ENCODE measurements around the gene MBD5.

DNA sequence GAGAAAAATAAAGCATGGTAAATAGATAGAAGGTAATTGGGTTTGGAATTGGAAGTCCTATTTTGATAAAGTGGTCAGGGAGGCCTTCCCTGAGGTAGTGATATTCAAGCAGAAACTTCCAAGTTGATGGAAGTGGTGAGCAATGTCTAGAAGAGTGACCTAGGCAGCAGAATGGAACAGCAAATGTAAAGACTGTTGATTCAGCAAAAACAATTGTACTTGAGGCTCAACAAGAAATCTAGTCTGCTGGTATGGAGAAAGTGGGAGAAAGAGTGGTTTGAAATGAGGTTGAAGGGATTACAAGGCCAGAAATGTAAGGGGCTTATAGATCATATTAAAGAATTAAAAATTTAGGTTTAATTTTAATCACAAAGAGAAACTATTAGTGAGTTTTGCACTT lies 181.3 kb downstream of the MBD5 start:
- TF ChIP-seq, protein P1, sequence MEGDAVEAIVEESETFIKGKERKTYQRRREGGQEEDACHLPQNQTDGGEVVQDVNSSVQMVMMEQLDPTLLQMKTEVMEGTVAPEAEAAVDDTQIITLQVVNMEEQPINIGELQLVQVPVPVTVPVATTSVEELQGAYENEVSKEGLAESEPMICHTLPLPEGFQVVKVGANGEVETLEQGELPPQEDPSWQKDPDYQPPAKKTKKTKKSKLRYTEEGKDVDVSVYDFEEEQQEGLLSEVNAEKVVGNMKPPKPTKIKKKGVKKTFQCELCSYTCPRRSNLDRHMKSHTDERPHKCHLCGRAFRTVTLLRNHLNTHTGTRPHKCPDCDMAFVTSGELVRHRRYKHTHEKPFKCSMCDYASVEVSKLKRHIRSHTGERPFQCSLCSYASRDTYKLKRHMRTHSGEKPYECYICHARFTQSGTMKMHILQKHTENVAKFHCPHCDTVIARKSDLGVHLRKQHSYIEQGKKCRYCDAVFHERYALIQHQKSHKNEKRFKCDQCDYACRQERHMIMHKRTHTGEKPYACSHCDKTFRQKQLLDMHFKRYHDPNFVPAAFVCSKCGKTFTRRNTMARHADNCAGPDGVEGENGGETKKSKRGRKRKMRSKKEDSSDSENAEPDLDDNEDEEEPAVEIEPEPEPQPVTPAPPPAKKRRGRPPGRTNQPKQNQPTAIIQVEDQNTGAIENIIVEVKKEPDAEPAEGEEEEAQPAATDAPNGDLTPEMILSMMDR (IDR thresholded peaks at IDR 0.05): no peak
- TF ChIP-seq POLR2AphosphoS5 (IDR thresholded peaks at IDR 0.05): no peak
